Neural progenitor cell (in vitro differentiated cells): ENCODE measurements around the gene MRPL24. TPM values are rescaled to one million over a fixed set of nuclear protein-coding genes. Genes with fewer than 3 reads are reported as not detected.
A peak's percentile ranks its signal among the peaks of the same experiment; 100 is the strongest.
"Not testable (repeated sequence)": the region's sequence is repeated elsewhere in the genome, so short reads cannot be mapped to it uniquely, and the experiment has no call there.

ENCODE experiments used
- DNase-seq: peaks from one replicate; pipeline ENCODE4 v3.0.0-alpha.2; 2016; ENCODE audit warnings: low spot score
- H2AFZ ChIP-seq: fragments of 200-600 bp; sonication (generic); replicated peaks from 2 replicates; pipeline ENCODE4 v1.6.1; 2016; ENCODE audit warnings: antibody characterized with exemption
- H3F3A ChIP-seq: fragments of 200-600 bp; sonication (generic); 2 replicates; pipeline ENCODE4 v1.6.1; 2016; ENCODE audit warnings: antibody characterized with exemption, low read depth
- H3K27ac ChIP-seq: fragments of 200-600 bp; sonication (generic); 2 replicates; pipeline ENCODE4 v1.5.1; 2016; ENCODE audit warnings: mild to moderate bottlenecking
- H3K27me3 ChIP-seq: fragments of 200-600 bp; sonication (generic); 2 replicates; pipeline ENCODE4 v1.6.1; 2016; ENCODE audit warnings: mild to moderate bottlenecking, moderate library complexity
- H3K36me3 ChIP-seq: fragments of 200-600 bp; sonication (generic); 2 replicates; pipeline ENCODE4 v1.5.1; 2016
- H3K4me1 ChIP-seq: fragments of 200-600 bp; sonication (generic); 2 replicates; pipeline ENCODE4 v1.6.1; 2016; ENCODE audit warnings: mixed run types
- H3K4me2 ChIP-seq: fragments of 200-600 bp; sonication (generic); 2 replicates; pipeline ENCODE4 v1.6.1; 2016
- H3K4me3 ChIP-seq: fragments of 200-600 bp; sonication (generic); 2 replicates; pipeline ENCODE4 v1.5.1; 2016
- H3K79me2 ChIP-seq: fragments of 200-600 bp; sonication (generic); 2 replicates; pipeline ENCODE4 v1.6.1; 2016; ENCODE audit warnings: low read depth
- H3K9ac ChIP-seq: fragments of 200-600 bp; sonication (generic); 2 replicates; pipeline ENCODE4 v1.6.1; 2016
- H3K9me3 ChIP-seq: fragments of 200-600 bp; sonication (generic); 2 replicates; pipeline ENCODE4 v1.5.1; 2016; ENCODE audit warnings: low read depth
- H4K20me1 ChIP-seq: fragments of 200-600 bp; sonication (generic); 2 replicates; pipeline ENCODE4 v1.6.1; 2016; ENCODE audit warnings: low read depth
- H3K27ac Mint-ChIP-seq: 3 replicates; pipeline ENCODE4 v1.8.0; 2021; ENCODE audit warnings: mixed read lengths
- H3K27me3 Mint-ChIP-seq: 2 replicates; pipeline ENCODE4 v1.8.0; 2022; ENCODE audit warnings: low read depth, mild to moderate bottlenecking, inconsistent platforms, moderate library complexity, mixed read lengths; ENCODE audit not compliant: insufficient read depth
- H3K36me3 Mint-ChIP-seq: 3 replicates; pipeline ENCODE4 v1.8.0; 2021; ENCODE audit warnings: mixed read lengths
- H3K4me1 Mint-ChIP-seq: 3 replicates; pipeline ENCODE4 v1.8.0; 2021; ENCODE audit warnings: mixed read lengths
- H3K4me3 Mint-ChIP-seq: 3 replicates; pipeline ENCODE4 v1.8.0; 2021; ENCODE audit warnings: mild to moderate bottlenecking, moderate library complexity, mixed read lengths
- H3K9me3 Mint-ChIP-seq: 3 replicates; pipeline ENCODE4 v1.8.0; 2020; ENCODE audit warnings: mixed read lengths
- EZH2 ChIP-seq: fragments of 200-600 bp; sonication (generic); IDR thresholded peaks from 2 replicates; pipeline ENCODE4 v1.6.1; 2017; ENCODE audit warnings: antibody characterized with exemption, mild to moderate bottlenecking, moderate library complexity
- EZH2phosphoT487 ChIP-seq: fragments of 200-600 bp; sonication (generic); IDR thresholded peaks from 2 replicates; pipeline ENCODE4 v1.6.1; 2017; ENCODE audit warnings: antibody characterized with exemption
- total RNA-seq: library from RNA; depleted of rRNA; stranded (reverse); fragments of >200 nt; gene quantifications from 2 replicates; pipeline ENCODE4 v1.2.3, GENCODE V29; 2015; ENCODE audit warnings: low replicate concordance
- TF ChIP-seq, protein P1 (sequence below): fragments of 200-600 bp; sonication (generic); IDR thresholded peaks from 2 replicates; pipeline ENCODE4 v1.5.1; 2017; ENCODE audit warnings: antibody characterized with exemption, mild to moderate bottlenecking

MRPL24 gene
- total RNA-seq, 1 donor from 2014 or later = 21.4 TPM

DNA sequence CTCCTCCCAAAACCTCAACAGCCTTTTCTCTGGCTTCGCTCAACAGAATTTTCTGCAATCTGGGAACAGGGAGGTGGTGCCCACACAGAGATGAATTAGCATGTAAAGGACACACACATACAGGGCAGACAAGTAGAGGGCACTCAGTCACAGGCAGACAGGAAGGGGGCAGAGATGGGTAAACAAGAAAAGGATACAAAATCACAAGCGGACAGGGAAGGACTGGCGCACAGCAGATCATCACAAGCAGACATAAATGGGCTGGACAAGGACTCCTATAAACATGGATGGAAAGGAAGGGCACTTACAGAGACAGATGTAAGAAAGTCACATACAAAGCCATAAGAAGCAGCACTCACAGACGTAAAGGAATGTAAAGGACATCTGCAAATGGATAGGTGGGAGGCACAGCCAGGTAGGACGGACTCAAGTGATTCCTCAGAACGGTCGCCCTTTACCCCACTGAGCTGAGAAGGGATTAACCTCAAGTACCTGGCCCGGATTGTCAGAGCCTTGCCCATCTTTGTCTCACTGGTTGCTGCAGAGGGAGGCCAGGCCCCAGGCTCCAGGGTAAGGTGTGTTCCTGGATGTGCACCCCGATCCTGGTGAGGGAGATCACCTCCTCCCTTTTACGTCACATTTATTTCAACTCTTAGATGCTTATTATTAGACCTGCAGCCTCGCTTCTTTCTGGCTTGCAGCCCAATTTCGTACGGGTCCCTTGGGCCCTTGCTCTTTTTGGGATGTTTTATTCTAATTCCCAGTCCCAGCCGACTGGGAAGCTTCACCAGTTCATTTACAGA, 25.6 kb upstream of the MRPL24 start:
- Mint-ChIP-seq H3K27me3 (no peaks in the 10 kb centered on the region), H3K4me1 (peaks cover 29% of the 10 kb centered on the region), H3K4me3 (no peak overlapping the region), H3K27ac (no peak overlapping the region), H3K36me3 (peaks cover 11% of the 10 kb centered on the region), H3K9me3 (no peaks in the 10 kb centered on the region)
- Histone ChIP-seq H3K4me1 (peaks cover 26% of the 10 kb centered on the region), H3K4me2 (peak overlapping the region; percentile 92), H3K9me3 (no peaks in the 10 kb centered on the region), H3K27me3 (no peaks in the 10 kb centered on the region), H2AFZ (peak overlapping the region; percentile 53), H3K36me3 (no peaks in the 10 kb centered on the region), H3K27ac (no peak overlapping the region), H3K79me2 (peaks cover 51% of the 10 kb centered on the region), H4K20me1 (peaks cover 35% of the 10 kb centered on the region), H3F3A (peaks cover 9% of the 10 kb centered on the region), H3K9ac (peak overlapping the region; percentile 78), H3K4me3 (peak overlapping the region; percentile 66)
- TF ChIP-seq, protein P1, sequence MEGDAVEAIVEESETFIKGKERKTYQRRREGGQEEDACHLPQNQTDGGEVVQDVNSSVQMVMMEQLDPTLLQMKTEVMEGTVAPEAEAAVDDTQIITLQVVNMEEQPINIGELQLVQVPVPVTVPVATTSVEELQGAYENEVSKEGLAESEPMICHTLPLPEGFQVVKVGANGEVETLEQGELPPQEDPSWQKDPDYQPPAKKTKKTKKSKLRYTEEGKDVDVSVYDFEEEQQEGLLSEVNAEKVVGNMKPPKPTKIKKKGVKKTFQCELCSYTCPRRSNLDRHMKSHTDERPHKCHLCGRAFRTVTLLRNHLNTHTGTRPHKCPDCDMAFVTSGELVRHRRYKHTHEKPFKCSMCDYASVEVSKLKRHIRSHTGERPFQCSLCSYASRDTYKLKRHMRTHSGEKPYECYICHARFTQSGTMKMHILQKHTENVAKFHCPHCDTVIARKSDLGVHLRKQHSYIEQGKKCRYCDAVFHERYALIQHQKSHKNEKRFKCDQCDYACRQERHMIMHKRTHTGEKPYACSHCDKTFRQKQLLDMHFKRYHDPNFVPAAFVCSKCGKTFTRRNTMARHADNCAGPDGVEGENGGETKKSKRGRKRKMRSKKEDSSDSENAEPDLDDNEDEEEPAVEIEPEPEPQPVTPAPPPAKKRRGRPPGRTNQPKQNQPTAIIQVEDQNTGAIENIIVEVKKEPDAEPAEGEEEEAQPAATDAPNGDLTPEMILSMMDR = no peak
- TF ChIP-seq EZH2phosphoT487 (no peak), EZH2 (no peak)
- peak; percentile 39 for DNase-seq

DNA sequence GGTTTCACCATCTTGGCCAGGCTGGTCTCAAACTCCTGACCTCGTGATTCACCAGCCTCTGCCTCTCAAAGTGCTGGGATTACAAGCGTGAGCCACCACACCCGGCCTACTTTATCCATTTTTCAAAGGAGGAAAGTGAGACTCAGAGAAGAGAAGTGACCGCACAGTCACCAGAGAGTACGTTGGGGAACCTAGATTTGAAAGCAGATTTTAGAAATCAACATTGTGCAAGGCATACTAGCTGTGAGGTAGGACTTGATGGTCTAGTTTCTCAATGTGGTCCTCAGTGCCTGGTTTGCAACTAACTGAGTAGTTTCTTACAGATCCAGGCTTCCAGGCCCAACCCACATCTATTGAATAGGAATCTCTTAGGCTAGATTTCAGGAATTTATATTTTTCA, 24.8 kb upstream of the MRPL24 start:
- Mint-ChIP-seq H3K4me3 (no peak overlapping the region), H3K27me3 (no peaks in the 10 kb centered on the region), H3K4me1 (peaks cover 22% of the 10 kb centered on the region), H3K9me3 (no peaks in the 10 kb centered on the region), H3K36me3 (peaks cover 3% of the 10 kb centered on the region), H3K27ac (no peak overlapping the region)
- Histone ChIP-seq H4K20me1 (peaks cover 27% of the 10 kb centered on the region), H3K27me3 (no peaks in the 10 kb centered on the region), H3K4me3 (peak overlapping the region; percentile 66), H3K36me3 (no peaks in the 10 kb centered on the region), H3K4me2 (peak overlapping the region; percentile 92), H3K27ac (no peak overlapping the region), H2AFZ (no peak overlapping the region), H3K9ac (no peak overlapping the region), H3K9me3 (no peaks in the 10 kb centered on the region), H3F3A (peaks cover 9% of the 10 kb centered on the region), H3K79me2 (peaks cover 43% of the 10 kb centered on the region), H3K4me1 (peaks cover 26% of the 10 kb centered on the region)
- no peak for DNase-seq
- TF ChIP-seq EZH2phosphoT487 (no peak), EZH2 (no peak)
- TF ChIP-seq, protein P1 = no peak

DNA sequence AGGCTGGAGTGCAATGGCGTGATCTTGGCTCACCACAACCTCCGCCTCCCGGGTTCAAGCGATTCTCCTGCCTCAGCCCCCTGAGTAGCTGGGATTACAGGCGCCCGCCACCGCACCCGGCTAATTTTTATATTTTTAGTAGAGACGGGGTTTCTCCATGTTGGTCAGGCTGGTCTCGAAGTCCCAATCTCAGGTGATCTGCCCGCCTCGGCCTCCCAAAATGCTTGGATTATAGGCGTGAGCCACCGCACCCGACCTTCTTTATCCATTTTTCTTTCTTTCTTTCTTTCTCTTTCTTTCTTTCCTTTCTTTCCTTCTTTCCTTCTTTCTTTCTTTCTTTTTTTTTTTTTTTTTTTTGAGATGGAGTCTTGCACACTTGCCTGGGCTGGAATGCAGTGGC, 24.2 kb upstream of the MRPL24 start:
- H3K36me3 Mint-ChIP-seq, H3K4me2 ChIP-seq, H3K9me3 Mint-ChIP-seq, H3K9me3 ChIP-seq, H3K27ac ChIP-seq, DNase-seq, H3K9ac ChIP-seq, H3K27me3 Mint-ChIP-seq, H3K27ac Mint-ChIP-seq, H3K27me3 ChIP-seq, H2AFZ ChIP-seq, H3K4me3 ChIP-seq, H3K4me3 Mint-ChIP-seq, H3K36me3 ChIP-seq: not testable (repeated sequence)
- peaks cover 13% of the 10 kb centered on the region for H3F3A ChIP-seq
- peaks cover 30% of the 10 kb centered on the region for H3K4me1 ChIP-seq
- peaks cover 37% of the 10 kb centered on the region for H3K79me2 ChIP-seq
- peaks cover 21% of the 10 kb centered on the region for H4K20me1 ChIP-seq
- H3K4me1 Mint-ChIP-seq = peaks cover 27% of the 10 kb centered on the region

DNA sequence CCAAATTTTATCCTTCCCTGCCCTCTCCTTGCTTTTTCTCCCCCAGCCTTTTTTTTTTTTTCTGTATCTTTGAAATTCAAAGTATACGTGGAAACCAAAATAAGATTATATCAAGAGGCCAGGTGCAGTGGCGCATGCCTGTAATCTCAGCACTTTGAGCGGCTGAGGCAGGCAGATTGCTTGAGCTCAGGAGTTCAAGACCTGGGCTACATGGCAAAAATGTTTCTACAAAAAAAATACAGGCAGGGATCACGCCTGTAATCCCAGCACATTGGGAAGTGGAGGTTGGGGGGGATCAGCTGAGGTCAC, 19.9 kb upstream of the MRPL24 start:
- peaks cover 20% of the 10 kb centered on the region for H3K4me1 Mint-ChIP-seq
- no peak overlapping the region for H3K4me3 ChIP-seq
- H3K4me2 ChIP-seq = peak overlapping the region; percentile 45
- peaks cover 10% of the 10 kb centered on the region for H3K4me1 ChIP-seq
- no peaks in the 10 kb centered on the region for H3K9me3 Mint-ChIP-seq
- no peak overlapping the region for H2AFZ ChIP-seq
- H3K9ac ChIP-seq = no peak overlapping the region
- H3K27ac ChIP-seq = no peak overlapping the region
- TF ChIP-seq, protein P1 = no peak
- TF ChIP-seq EZH2phosphoT487 (no peak), EZH2 (no peak)
- peaks cover 14% of the 10 kb centered on the region for H3F3A ChIP-seq
- H3K27ac Mint-ChIP-seq = no peak overlapping the region
- DNase-seq = no peak
- no peaks in the 10 kb centered on the region for H3K9me3 ChIP-seq
- no peaks in the 10 kb centered on the region for H3K36me3 Mint-ChIP-seq
- H3K36me3 ChIP-seq = no peaks in the 10 kb centered on the region
- H3K4me3 Mint-ChIP-seq = no peak overlapping the region
- no peaks in the 10 kb centered on the region for H4K20me1 ChIP-seq
- peaks cover 2% of the 10 kb centered on the region for H3K27me3 Mint-ChIP-seq
- H3K27me3 ChIP-seq = no peaks in the 10 kb centered on the region
- H3K79me2 ChIP-seq = peaks cover 13% of the 10 kb centered on the region
